Coronary artery (tissue), 2 donors: Measurements from ENCODE around the gene WAPL.

ENCODE experiments used
- DNase-seq: peaks from one replicate; pipeline ENCODE4 v3.0.0-alpha.2; 2017; ENCODE audit warnings: low spot score
- H3K27ac ChIP-seq, 2 donors: fragments of 200-600 bp; sonication (generic); one replicate each; pipeline ENCODE4 v1.5.1; 2016 to 2019
- H3K4me3 ChIP-seq: fragments of 200-600 bp; sonication (generic); 2 replicates; pipeline ENCODE4 v1.5.1; 2016; ENCODE audit warnings: mild to moderate bottlenecking, moderate library complexity
- TF ChIP-seq, protein P1 (sequence below): fragments of 200-600 bp; sonication (generic); IDR thresholded peaks from one replicate; pipeline ENCODE4 v1.5.1; 2019; ENCODE audit warnings: antibody characterized with exemption

Gene WAPL

DNA sequence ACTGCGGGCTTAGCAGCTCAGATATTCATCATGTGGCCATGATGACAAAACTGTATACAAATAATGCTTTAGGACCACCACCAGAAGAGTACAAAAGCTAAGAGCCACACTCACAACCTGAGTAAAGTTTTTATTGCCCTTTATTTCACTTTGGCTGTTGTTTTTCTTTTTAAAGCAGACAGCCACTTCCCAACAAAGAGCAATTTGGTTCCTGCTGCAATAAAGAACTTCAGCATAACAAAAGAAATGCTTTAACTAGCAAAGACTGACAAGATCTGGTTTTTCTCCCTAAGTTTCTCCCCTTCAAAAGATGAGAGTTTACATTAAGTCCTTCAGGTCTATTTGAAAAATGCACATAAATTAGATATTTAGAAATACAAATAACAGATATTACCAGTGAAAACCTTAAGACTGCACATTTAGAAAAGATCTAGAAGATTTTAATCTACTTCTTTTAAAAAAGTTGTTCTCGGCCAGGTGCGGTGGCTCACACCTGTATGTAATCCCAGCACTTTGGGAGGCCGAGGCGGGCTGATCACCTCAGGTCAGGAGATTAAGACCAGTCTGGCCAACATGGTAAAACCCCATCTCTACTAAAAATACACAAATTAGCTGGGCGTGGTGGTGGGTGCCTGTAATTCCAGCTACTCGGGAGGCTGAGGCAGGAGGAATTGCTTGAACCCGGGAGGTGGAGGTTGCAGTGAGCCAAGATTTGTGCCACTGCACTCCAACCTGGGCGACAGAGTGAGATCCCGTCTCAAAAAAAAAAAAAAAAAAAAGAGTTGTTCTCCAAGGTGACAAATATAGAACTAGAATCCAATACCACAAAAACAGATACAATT lies 59.4 kb downstream of the WAPL start:
- DNase-seq: no peak
- no peak overlapping the region for H3K27ac ChIP-seq
- TF ChIP-seq, protein P1, sequence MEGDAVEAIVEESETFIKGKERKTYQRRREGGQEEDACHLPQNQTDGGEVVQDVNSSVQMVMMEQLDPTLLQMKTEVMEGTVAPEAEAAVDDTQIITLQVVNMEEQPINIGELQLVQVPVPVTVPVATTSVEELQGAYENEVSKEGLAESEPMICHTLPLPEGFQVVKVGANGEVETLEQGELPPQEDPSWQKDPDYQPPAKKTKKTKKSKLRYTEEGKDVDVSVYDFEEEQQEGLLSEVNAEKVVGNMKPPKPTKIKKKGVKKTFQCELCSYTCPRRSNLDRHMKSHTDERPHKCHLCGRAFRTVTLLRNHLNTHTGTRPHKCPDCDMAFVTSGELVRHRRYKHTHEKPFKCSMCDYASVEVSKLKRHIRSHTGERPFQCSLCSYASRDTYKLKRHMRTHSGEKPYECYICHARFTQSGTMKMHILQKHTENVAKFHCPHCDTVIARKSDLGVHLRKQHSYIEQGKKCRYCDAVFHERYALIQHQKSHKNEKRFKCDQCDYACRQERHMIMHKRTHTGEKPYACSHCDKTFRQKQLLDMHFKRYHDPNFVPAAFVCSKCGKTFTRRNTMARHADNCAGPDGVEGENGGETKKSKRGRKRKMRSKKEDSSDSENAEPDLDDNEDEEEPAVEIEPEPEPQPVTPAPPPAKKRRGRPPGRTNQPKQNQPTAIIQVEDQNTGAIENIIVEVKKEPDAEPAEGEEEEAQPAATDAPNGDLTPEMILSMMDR: no peak
- H3K4me3 ChIP-seq: no peak overlapping the region

DNA sequence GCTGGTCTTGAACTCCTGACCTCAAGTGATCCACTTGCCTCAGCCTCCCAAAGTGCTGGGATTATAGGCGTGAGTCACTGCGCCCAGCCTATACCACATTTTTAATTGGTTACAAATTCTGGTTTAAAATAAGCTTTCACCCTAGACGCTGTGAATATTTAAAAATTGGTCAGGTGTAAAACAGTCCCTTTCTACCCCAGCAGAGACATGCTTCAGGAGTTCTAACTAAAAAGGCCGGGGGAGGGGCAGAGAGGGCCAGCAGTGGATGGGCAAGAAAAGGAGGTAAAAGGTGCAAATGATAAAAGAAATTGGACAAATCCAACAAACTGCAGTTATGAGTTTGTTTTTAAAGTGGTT lies 70.0 kb downstream of the WAPL start:
- no peak for DNase-seq
- TF ChIP-seq, protein P1: no peak
- H3K27ac ChIP-seq: no peak overlapping the region
- no peak overlapping the region for H3K4me3 ChIP-seq

DNA sequence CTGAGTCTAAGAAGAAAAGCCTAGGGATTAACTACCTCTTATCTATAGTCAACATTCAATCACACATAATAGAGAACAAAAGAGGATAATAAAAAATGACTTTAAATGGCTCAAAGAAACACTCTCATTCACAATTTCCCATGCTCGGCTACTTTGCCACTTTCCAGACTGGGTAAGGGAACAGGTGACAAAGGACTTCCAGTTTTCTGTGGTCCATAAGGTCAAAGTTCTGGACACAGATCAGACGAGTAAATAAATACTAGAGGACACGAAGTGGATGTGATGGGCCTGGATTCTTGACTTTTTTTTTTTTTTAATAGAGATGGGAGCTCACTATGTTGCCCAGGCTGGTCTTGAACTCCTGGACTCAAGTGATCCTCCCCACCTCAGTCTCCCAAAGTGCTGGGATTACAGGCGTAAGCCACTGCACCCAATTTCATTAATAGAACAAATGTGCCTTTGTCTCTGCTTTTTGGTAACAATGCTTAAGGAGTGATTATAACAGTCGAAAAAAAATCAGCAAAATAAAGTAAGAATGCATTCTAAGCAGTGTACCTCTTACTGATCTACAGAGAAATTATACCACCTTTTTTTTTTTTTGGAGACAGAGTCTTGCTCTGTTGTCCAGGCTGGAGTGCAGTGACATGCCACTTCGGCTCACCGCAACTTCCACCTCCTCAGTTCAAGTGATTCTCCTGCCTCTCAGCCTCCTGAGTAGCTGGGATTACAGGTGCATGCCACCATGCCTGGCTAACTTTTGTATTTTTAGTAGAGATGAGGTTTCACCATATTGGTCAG lies 70.6 kb downstream of the WAPL start:
- TF ChIP-seq, protein P1: no peak
- no peak for DNase-seq
- H3K27ac ChIP-seq: no peak overlapping the region
- no peak overlapping the region for H3K4me3 ChIP-seq

DNA sequence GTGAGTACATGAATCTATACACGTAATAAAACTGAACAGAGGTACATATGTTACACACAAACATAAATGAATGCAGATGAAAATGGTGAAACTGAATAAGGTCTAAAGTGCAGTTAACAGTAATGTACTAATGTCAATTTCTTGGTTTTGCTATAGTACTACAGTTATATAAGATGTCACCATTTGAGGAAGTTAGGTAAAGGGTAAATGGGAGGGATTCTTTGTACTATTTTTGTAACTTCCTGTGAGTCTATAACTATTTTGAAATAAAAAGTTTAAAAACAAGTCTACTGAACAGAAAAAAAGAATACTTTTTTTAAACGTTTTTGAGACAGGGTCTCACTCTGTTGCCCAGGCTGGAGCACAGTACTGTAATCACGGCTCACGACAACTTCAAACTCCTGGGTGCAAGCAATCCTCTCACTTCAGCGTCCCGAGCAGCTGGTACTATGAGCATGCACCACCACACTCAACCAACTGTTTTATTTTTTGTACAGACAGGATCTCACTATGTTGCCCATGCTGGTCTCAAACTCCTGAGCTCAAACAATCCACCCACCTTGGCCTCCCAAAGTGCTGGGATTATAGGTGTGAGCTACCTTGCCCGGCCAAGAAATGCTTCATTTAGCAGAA lies 71.5 kb downstream of the WAPL start:
- DNase-seq: no peak
- TF ChIP-seq, protein P1: no peak
- Histone ChIP-seq H3K27ac (no peak overlapping the region), H3K4me3 (no peak overlapping the region)

DNA sequence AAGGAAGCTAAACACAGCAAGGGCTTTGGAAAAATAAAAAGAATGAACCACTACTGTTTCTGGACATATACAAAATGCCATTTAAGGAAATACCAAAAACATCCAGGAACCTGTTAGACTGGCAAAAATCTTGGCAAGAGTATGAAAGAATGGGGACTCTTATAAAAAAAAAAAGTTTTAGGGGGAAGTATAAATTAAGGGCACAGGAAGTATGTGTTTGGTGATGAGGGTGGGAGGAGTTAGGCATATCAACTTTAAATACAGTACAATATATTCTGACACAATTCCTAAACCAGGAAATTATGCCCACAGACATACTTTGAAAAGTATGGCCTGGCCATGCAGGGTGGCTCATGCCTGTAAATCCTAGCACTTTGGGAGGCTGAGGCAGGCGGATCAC lies 74.2 kb downstream of the WAPL start:
- Histone ChIP-seq H3K4me3 (no peak overlapping the region), H3K27ac (no peak overlapping the region)
- DNase-seq: no peak
- TF ChIP-seq, protein P1: no peak

DNA sequence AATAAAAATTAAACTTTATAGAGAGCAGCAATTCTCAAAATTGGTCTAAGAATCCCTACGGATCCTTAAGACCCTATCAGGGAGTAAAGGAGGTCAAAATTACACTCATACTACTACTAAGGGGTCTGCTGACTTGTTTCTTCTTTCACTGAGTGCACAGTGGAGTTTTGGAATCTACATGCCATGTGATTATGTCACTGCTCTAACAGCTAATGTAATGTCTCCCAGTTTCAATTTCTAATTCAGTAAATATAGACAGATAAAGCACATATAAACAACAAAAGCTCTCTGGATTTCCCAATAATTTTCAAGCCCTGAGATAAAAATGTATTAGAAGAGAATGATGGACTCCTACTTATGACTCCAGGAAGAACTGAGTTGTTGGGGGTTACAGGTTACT lies 74.6 kb downstream of the WAPL start:
- TF ChIP-seq, protein P1: no peak
- H3K27ac ChIP-seq: no peak overlapping the region
- DNase-seq: no peak
- H3K4me3 ChIP-seq: no peak overlapping the region
